COR-L47 (cell line): Measurements from ENCODE around the gene SST.
A peak's percentile ranks its signal among the peaks of the same experiment; 100 is the strongest.
"Not testable (repeated sequence)": the region's sequence is repeated elsewhere in the genome, so short reads cannot be mapped to it uniquely, and the experiment has no call there.

Experiments used
- DNase-seq: peaks from one replicate; lab custom pipeline; 2025; lab: John Stamatoyannopoulos, UW

SST gene

GRCh38 chr3:187684444-187684843, 14.2 kb upstream of the SST start:
- no peak for DNase-seq

- not testable (repeated sequence) for DNase-seq
Measured at GRCh38 chr3:187681756-187682155, 11.6 kb upstream of the SST start.

- peak; percentile 25 for DNase-seq
Measured at GRCh38 chr3:187679638-187680396, 9.6 kb upstream of the SST start.

- peak; percentile 9 for DNase-seq
Measured at GRCh38 chr3:187678726-187679268, 8.6 kb upstream of the SST start.

- no peak for DNase-seq
Measured at GRCh38 chr3:187677604-187678003, 7.4 kb upstream of the SST start.

- no peak for DNase-seq
Measured at GRCh38 chr3:187673012-187673411, 2.8 kb upstream of the SST start.

GRCh38 chr3:187667526-187667925, 2.7 kb downstream of the SST start:
- DNase-seq = no peak

- no peak for DNase-seq
Measured at GRCh38 chr3:187665764-187666402, 4.3 kb downstream of the SST start.

GRCh38 chr3:187665010-187665409, 5.2 kb downstream of the SST start:
- no peak for DNase-seq

- DNase-seq = no peak
Measured at GRCh38 chr3:187662848-187663409, 7.3 kb downstream of the SST start.

- DNase-seq = no peak
Measured at GRCh38 chr3:187661267-187661666, 8.9 kb downstream of the SST start.

- DNase-seq = no peak
Measured at GRCh38 chr3:187651282-187651681, 18.9 kb downstream of the SST start.

GRCh38 chr3:187648177-187648576, 22.0 kb downstream of the SST start:
- DNase-seq = no peak

GRCh38 chr3:187646906-187647660, 23.1 kb downstream of the SST start:
- DNase-seq = no peak

- DNase-seq = not testable (repeated sequence)
Measured at GRCh38 chr3:187645379-187645778, 24.8 kb downstream of the SST start.

GRCh38 chr3:187642861-187643260, 27.3 kb downstream of the SST start:
- DNase-seq = no peak

GRCh38 chr3:187641320-187642016, 28.7 kb downstream of the SST start:
- DNase-seq = peak; percentile 15

- no peak for DNase-seq
Measured at GRCh38 chr3:187640569-187641059, 29.6 kb downstream of the SST start.

- DNase-seq = no peak
Measured at GRCh38 chr3:187639927-187640568, 30.1 kb downstream of the SST start.

- no peak for DNase-seq
Measured at GRCh38 chr3:187636528-187636927, 33.7 kb downstream of the SST start.

GRCh38 chr3:187630404-187630803, 39.8 kb downstream of the SST start:
- no peak for DNase-seq
